H54 (cell line): ENCODE results near the gene CTXN3.

Experiments used
- DNase-seq: peaks from one replicate; pipeline ENCODE4 v3.0.0; 2011; ENCODE audit warnings: low spot score, mixed read lengths; ENCODE audit not compliant: insufficient read length
- FAIRE-seq: peaks from 3 replicates; lab custom pipeline; 2011; peaks lifted over from hg19 to GRCh38; lab: Jason Lieb, UNC
- POLR2A ChIP-seq: IDR thresholded peaks from 2 replicates; pipeline ENCODE4 v1.6.1; 2011; ENCODE audit warnings: low read depth, mild to moderate bottlenecking, low read length

The CTXN3 gene

GRCh38 chr5:127649018-127649439, at the start of gene CTXN3:
Gene CTXN3 (plus strand): TSS chr5:127649082. CDS start chr5:127657522, 8,440 bp downstream.
- no peak for TF ChIP-seq POLR2A
- DNase-seq (no peak), FAIRE-seq (no peak)

GRCh38 chr5:127599320-127599719, 49.6 kb upstream of the CTXN3 start:
- FAIRE-seq (no peak), DNase-seq (no peak)
- no peak for TF ChIP-seq POLR2A

- no peak for TF ChIP-seq POLR2A
- DNase-seq (no peak), FAIRE-seq (no peak)
These were observed 49.0 kb upstream of the CTXN3 start for GRCh38 chr5:127599847-127600246.

- FAIRE-seq (no peak), DNase-seq (no peak)
- no peak for TF ChIP-seq POLR2A
These were observed 47.8 kb upstream of the CTXN3 start for GRCh38 chr5:127601111-127601510.

GRCh38 chr5:127601601-127602000, 47.3 kb upstream of the CTXN3 start:
- DNase-seq (no peak), FAIRE-seq (no peak)
- TF ChIP-seq POLR2A, result no peak

- DNase-seq, result no peak
- FAIRE-seq, result no peak
These were observed 46.4 kb upstream of the CTXN3 start for GRCh38 chr5:127602481-127602880.

GRCh38 chr5:127602896-127603844, 45.7 kb upstream of the CTXN3 start:
- no peak for FAIRE-seq
- no peak for TF ChIP-seq POLR2A

More at GRCh38 chr5:127602481-127602880, 46.4 kb upstream of the CTXN3 start:
- TF ChIP-seq POLR2A, result no peak

GRCh38 chr5:127608077-127608660, 40.7 kb upstream of the CTXN3 start:
- DNase-seq, result no peak
- FAIRE-seq, result no peak
- no peak for TF ChIP-seq POLR2A

More at GRCh38 chr5:127602896-127603844, 45.7 kb upstream of the CTXN3 start:
- DNase-seq, result no peak

GRCh38 chr5:127609011-127609410, 39.9 kb upstream of the CTXN3 start:
- DNase-seq (no peak), FAIRE-seq (no peak)
- no peak for TF ChIP-seq POLR2A

GRCh38 chr5:127609957-127610356, 38.9 kb upstream of the CTXN3 start:
- TF ChIP-seq POLR2A, result no peak
- no peak for DNase-seq
- no peak for FAIRE-seq

- DNase-seq (no peak), FAIRE-seq (no peak)
- no peak for TF ChIP-seq POLR2A
These were observed 36.3 kb upstream of the CTXN3 start for GRCh38 chr5:127612441-127613141.

- DNase-seq (no peak), FAIRE-seq (no peak)
- no peak for TF ChIP-seq POLR2A
These were observed 33.0 kb upstream of the CTXN3 start for GRCh38 chr5:127615916-127616315.

GRCh38 chr5:127619908-127620479, 28.9 kb upstream of the CTXN3 start:
- no peak for FAIRE-seq
- no peak for TF ChIP-seq POLR2A

GRCh38 chr5:127621601-127622325, 27.1 kb upstream of the CTXN3 start:
- no peak for DNase-seq
- no peak for FAIRE-seq
- no peak for TF ChIP-seq POLR2A

More at GRCh38 chr5:127619908-127620479, 28.9 kb upstream of the CTXN3 start:
- no peak for DNase-seq
